Nucleus accumbens (tissue), 56 donors: ENCODE results near the gene MXD4.
A peak's percentile ranks its signal among the peaks of the same experiment; 100 is the strongest.

Source experiments
- DNase-seq, 56 donors: peaks; one replicate each; lab custom pipeline; 2025; lab: John Stamatoyannopoulos, UW

The MXD4 gene, protein sequence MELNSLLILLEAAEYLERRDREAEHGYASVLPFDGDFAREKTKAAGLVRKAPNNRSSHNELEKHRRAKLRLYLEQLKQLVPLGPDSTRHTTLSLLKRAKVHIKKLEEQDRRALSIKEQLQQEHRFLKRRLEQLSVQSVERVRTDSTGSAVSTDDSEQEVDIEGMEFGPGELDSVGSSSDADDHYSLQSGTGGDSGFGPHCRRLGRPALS

DNA sequence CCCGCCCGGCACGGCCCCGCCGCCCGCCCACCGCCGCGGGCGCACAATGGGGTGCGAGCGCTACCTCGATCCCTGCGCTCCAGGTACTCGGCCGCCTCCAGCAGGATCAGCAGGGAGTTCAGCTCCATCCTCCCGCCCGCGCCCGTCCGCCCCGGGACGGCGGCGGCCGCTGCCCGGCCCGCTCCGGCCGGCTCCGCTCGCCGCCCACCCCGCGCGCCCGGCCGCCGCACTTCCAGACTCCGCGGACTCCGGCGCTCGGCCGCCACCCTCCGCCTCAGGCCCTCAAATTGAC, at the start of gene MXD4:
TSS of gene MXD4 (minus strand) at position 257 of the 292 bp plus-strand sequence. CDS start at position 128, 129 bp downstream.
- no peak for DNase-seq

DNA sequence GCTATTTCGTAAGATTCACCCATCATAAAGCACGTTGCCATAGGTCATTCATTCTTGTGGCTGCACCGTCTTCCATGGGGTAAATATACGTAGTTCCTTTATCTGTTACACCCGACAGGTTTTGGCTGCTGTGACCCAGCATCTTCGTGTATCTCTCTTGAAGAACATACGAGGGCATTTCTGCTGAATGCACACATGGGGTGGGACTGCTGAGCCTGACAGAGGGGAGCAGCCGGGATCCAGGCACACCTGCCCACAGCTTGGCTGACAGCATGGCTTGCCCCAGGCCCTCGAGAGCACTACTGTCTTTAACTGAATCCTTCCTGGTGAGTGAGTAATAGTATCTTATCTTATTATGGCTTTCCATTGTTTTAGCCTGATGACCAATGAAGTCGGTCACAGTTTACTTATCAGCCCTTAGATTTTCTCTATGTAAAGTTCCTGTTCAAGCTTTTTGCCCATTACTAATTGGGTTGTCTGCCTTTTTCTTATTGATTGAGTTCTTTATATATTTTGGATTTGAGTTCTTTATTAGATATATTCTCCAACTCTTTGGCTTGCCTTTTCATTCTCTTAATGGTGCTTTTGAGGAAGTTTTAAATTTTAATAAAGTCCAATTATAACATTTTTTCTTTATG, 45.0 kb upstream of the MXD4 start:
- DNase-seq, result no peak

DNA sequence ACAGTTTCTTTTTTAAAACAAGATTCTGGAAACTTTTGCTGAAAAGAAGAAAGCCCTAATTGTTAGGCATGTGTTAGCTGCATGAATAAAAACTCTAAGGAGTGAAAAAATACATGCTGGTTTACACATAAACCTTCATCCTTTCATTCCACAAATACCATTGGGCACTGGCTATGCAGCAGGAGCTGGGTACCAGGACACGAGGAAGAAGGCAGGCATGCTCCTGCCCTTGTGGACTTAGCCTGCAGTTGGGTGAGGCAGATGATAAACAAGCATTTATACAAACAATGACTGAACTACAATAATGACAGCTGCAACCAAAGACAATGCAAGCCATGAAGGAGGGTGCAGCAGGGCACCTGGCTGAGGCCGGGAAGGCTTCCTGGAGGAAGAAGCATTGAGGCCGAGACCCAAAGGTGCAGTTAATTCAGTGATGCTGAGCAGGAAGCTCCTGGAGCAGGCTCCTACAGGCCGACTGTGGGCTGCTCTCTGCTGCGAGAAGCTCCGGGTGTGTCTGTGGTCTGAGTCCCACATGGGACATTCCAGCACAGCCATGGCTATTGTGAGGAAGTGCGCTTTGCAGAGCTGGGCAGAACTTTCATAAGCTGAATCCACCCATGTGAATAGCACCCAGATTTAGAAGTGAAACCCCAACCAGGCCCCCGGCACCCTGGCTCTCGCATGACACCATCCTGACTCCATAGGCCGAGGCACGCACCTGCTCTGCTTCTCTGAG, 44.0 kb upstream of the MXD4 start:
- no peak for DNase-seq

DNA sequence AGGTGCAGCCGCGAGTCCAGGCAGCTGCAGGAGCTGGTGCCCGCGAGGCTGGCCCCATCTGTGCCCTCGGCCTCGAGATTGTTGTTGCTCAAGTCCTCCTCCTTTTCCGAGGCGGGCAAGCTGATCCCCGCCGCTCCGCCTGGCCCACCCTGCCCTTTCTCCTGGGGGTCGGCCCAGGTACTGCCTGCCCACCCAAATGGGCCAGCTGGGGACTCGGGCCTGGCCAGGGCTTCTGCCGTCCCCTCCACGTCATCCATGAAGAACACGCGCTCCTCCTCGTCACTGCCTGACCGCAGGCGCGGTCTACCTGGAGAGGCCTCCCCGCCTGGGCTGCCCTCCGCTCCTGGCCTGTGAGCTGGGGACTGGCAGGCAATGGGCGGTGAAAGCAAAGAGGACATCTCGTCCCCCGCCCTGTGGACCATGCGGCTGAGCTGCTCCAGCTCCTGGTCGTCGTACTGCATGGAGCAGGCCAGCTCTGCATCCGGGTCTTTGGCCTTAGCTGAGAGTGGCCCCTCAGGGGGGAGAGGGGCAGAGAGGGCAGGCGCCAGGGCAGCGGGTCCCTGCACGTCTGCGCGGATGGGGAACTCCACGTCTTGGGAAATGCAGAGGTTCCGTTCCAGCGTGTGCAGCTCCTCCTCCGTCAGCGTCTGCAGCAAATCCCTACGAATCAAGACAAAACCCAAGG, 43.1 kb upstream of the MXD4 start:
- DNase-seq, result no peak

DNA sequence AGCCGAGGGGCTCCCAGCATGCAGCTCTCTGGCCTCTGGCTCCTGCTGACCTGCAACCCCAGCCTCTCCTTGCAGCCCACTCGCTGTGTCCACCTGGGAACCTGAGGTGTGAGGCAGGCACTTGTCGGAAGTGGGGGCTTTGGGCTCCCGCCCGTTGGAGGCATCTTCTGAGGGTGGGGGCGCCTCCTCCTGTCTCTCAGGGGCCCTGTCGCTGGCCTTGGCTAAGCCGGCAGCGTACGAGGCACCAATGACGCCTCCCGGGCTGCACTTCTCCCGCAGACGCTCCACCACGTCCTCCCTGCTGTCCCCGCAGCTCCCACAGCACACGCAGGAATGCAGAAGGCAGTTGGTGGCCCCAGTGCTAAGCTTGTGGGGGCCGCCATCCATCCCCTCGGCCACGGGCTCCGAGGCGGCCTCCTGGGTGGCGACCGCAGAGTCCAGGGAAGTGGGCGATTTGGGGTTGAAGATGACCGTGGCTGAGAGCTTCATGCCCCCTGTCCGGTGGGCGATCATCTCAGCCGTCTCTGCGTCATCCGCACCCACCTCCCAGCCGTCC, 42.5 kb upstream of the MXD4 start:
- no peak for DNase-seq

DNA sequence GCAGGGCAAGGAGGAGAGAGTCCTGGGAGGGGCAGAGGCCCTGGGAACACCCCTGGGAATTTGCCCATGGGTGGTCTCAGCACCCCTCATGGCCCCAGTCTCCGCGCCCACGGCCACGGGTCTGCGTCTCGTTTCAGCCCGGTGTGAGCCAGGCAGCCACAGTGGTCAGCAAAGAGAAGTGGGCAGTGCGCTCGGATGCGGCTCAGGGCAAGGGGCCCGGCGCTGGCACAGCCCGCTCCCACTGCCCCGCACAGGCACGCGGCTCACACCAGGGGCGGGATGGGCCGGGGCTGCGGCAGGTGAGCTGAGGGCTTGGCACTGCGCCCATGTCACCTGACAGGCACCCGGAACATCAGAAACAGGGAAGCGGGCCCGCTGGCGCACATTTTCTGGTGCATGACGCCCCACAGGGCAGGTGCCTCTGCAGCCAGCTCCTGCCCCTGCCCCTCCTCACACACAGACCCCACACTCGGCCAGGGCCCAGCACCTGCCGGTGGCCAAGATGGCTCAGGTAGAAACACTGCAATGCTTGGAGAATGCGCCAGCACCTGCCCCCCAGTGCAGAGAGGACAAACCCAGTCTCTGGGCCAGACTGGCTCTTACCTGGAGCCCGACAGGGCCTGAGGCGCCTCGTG, 41.9 kb upstream of the MXD4 start:
- no peak for DNase-seq

DNA sequence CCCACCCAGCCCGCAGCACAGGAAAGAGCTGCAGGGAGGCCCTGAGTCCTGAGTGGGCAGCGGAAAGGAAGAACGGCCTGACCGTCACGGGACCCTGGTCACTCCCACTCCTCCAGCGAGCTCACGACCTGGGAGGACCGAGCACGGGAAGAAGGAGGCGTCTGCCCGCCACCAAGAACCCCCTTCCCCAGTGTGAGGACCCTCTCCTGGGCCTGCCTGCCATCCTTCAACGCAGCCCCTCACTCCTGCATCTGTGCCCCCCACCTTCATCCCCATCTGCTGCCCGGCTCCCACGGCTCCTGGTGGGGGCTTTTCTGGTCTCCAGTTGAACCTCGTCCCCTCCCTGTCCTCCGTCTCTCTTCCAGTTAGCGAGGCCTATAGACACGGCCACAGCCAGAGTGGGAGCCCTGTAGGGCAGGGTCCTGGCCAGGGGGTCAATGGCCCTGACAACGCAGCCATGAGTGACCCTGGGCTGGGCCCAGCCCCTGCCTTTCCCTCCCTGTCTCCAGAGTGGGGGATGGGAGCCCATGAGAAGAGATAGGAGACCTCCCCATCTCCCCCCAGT, 41.3 kb upstream of the MXD4 start:
- no peak for DNase-seq

DNA sequence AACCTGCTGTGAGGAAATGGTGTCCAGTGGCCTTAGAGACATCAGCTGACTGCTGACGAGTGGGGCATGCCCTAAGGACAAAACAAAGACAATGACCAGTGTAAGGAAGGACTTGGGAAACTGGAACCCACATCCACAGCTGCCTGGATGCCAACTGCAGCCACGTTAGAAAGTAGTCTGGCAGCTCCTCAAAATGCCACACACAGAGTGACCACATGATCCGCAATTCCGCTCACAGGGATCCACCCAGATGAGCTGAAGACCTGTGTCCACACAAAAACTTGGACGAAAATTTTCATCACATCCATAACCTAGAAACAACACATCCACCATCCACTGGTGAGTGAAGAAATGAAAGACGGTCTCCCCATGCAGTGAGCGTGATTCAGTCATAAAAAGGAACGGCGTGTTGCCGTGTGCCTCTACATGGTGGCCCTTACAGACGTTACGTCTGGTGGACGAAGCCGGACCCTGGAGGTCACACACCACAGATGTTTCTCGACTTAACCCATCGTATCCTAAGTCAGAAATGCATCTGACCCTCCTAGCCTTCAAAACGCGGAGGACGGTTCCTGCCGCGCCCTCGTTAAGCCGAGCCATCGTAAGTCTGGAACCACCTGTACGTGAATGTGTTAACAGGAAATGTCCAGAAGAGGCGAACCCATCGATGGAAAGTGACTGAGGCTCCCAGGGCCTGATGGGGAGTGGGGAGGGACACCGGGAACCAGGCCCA, 40.6 kb upstream of the MXD4 start:
- no peak for DNase-seq

DNA sequence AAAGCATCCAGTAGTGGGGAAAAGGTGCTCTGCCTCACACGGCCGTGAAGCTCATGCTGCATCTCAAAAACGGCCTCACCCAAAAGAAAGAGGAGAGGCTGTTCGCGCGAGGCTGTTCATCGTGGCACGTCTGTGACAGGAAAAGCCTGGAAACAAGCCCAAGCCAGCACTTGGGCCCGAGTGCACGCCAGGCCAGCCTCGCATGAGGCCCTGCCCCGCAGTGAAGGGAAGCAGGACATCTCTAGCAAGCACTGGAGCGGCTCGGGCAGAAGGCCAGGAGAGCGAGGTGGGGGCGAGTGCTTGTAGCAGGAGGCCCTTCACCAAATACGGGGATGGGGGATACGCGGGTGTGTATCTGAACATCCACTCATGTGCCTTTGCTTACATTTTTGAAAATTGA, 39.9 kb upstream of the MXD4 start:
- DNase-seq, result no peak

DNA sequence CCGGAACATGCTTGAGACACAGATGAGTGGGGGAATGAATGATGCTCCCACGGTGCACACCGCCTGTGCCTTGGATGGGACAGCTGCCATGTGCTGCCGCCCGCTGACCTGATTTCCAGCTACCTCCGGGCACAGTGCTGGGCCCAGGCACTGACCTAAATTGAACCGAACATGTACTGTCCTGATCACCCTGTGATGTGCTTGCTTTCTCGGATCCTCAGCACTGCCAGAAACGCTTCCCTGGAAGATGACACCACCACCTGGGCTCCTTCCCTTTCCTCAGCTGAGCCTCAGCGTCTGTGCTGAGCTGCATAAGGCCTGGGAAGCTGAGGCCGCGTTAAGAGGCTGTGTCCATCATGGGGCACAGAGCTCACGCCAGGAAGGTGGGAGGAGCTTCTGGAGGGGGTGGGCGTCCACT, 39.3 kb upstream of the MXD4 start:
- DNase-seq, result no peak

DNA sequence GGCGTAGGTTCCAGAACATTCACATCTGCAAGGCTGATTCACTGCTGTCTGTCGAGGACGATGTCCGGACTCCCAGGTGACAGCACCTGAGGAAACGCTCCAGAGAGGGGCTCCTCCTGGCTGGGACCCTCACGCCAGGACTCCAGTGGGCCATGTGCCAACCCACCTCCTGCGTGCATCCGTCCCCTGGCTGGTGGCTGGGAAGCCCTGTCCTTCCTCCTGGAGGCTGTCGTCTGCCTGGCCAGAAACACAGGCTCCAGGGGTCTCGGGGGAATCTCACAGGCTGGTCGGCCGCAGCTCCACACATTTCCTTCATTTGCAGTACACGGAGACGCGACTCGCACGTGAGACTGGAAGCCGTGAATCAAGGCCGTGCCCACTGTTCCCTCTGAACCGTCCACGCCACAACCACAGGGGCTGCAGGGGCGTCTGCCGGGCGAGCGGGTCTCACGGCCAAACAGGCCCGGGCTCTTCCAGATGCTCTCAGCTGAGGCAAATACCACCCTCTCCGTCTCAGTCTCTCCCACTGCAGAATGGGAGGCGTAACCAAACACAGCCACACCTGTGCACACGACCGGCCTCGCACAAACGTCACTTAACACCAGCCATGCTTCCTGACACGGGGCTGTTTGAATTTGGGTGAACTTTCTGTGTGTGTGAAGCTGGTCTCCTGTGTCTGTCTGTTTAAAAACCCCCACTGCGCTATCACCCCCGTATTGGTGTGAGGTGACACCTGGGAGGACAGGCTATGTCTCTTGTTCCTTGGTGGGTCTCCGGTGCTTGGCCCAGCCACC, 38.7 kb upstream of the MXD4 start:
- no peak for DNase-seq

DNA sequence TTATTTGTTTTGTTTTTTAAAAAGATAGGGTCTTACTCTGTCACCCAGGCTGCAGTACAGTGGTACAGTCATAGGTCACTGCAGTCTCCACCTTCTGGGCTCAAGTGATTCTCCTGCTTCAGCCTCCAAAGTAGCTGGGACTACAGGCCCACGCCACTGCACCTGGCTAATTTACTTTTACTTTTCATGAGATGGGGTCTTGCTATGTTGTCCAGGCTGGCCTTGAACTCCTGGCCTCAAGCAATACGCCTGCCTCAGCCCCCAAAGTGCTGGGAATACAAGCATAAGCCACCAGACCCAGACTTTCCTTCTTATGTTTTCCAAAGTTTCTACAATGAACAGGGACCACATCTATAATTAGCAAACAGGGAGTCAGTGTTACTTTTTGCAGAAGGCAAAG, 37.9 kb upstream of the MXD4 start:
- DNase-seq, result no peak

DNA sequence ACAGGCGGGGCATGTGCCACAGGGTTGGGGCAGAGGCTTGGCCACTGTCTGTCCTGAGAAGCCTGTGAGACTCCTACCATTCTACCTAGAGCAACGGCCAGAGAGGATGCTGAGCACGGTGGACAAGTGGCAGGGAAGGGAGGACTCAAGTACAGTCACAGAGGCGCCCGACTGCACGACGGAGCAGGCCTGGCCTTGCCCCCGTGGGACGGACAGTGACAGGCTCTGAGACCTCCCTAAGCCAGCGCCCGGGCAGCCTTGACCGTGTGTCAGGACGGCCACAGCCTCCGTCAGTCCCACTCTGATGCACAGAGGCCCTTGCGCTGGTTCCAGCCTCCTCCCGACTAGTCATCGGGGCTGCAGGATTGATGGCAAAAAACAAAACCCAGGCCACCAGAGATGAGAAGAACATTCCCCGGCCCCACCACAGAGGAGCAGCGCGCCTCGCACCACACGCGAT, 36.7 kb upstream of the MXD4 start:
- DNase-seq, result no peak

DNA sequence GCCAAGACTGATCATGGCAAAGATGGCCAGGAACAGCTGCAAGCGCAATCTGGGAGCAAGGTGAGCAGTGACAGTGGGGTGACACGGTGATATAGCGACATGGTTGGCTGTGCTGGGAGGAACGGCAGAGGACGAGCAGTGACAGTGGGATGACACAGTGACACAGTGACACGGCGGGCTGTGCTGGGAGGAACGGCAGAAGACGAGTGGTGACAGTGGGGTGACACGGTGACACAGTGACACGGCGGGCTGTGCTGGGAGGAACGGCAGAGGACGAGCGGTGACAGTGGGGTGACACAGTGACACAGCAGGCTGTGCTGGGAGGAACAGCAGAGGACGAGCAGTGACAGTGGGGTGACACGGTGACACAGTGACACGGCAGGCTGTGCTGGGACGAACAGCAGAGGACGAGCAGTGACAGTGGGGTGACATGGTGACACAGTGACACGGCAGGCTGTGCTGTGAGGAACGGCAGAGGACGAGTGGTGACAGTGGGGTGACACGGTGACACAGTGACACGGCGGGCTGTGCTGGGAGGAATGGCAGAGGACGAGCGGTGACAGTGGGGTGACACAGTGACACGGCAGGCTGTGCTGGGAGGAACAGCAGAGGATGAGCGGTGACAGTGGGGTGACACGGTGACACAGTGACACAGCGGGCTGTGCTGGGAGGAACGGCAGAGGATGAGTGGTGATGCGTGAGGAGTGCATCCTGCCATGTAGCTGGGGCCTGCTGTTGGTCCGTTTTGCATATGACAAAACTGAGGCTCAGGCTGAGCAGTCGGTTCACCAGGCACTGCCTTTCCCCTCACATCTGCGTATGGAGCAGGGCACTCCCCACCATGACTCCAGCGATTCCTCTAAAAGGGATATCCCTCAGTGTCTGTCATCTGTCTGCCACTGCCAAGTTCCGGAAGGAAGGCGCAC, 36.0 kb upstream of the MXD4 start:
- DNase-seq, result peak in 6 of 56 donors; percentile 24 to 55 (median 42)

DNA sequence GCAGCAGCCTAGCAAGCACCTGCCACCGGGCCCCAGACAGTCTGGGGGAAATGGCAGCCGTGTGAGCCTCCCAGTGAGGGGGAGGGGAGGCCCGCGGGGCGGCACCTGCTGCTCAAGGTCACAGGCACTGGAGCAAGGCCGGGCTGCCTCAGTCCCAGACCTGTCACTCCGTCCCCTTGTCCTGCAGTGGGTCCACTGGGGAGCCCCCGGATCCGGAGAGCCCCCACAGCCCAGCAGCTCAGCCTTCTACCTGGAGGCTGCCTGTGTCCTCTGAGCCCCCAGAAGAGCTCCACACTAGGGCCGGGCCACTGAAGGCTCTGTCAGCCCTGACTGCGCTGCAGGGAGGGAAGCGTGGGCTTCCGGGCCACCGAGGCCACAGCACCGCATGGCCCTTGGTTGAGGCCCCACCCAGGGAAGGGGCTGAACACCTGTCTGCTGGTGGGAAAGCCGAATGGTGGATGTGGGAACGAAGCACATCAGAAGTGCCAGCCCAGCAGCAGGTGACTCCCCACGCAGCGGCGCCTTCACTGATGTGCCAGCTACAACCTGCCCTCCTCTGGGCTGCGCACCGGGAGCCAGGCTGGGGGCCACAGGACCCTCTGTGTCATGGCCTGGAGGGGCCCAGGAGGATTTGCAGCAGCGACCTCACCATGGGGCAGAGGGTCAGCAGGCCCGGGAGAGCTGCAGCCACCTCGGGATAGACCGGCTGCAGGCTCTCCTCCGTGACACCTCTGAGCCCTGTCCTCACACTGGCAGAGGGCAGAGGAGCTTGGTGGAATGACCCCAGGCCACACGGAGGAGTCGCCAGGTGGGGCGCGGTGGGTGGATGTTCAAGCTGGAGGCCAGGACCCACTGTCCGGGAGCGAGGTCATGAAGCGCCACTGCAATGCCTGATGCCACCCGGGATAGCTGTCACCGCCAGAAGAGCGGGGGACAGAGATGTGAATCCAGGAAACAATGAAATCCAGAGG, 35.0 kb upstream of the MXD4 start:
- no peak for DNase-seq

DNA sequence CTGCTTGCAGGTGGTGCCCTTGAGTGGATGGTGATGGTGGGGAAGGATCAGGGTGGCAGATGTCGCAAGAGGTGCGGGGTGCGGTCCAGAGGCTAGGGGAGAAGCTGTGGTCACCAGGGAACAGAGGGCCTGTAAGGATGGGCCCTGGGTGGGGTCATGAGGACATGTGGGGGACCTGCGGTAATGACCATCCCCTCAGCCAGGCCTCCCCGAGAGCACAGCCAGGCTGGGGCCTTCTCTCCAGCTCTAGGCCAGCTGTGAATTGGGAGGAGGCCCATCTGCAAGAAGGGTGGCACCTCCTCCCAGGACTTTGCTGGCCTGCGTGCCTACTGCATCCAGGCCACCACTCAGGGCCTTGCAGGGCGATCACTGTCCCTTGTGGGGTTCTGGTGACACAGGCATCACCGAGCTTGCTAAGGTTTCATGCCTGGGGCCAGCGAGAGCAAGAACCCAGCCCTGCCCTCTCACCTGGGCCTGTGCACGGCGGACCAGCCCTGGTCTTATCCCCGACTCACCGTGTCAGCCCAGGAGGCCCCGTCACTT, 34.1 kb upstream of the MXD4 start:
- no peak for DNase-seq
